Endothelial cell of umbilical vein (primary cell): Measurements from ENCODE around the gene DBNL.
"Not testable (repeated sequence)": the region's sequence is repeated elsewhere in the genome, so short reads cannot be mapped to it uniquely, and the experiment has no call there.

Experiments used
- TF ChIP-seq, protein P1 (sequence below), 2 donors: IDR thresholded peaks; 1 replicate in 1 of 2; 2 replicates in 1 of 2; pipeline ENCODE4 v1.5.1; 2011; ENCODE audit warnings: low read length in 2 of 2, mild to moderate bottlenecking in 2 of 2, moderate library complexity in 2 of 2, control low read depth in 1 of 2, inconsistent platforms in 1 of 2, low read depth in 1 of 2; ENCODE audit not compliant: insufficient read depth in 1 of 2; ENCODE audit errors: extremely low read depth in 1 of 2
- TF ChIP-seq, protein P2 (sequence below): IDR thresholded peaks from 2 replicates; pipeline ENCODE4 v1.6.1; 2011; ENCODE audit not compliant: insufficient read depth, insufficient read length

DNA sequence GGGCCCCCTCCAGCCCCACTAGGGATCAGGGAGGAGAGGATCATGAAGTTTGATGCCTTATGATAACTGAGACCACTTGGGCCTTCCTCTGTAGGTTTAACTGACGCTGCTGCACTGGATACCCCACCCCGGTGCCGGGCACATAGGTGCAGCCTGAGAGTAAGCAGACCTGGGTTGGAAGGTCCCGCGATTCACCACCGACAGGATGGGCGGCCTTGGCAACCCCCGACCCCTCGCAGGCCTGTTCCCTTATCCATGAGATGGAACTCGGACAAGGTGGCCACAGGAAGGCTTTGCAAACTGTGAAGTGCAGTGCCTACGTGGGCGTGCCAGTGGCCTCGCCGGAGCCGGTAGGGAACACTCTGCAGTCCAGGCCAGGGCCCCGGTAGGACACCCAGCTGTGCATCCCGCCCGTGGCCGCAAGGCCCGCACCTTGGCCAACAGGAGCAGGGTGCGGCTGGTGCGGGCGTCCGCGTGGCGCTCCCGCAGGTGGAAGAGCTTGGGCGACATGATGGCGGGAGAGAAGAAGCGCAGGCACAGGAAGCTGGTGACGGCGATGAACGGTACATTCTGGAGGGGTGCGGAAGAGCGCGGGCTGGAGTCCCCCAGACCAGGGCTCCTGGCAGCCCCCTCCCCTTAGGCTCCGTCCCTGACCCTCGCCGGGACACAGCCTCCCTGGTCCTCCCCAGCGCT lies 4.6 kb upstream of the DBNL start:
- TF ChIP-seq, protein P1, sequence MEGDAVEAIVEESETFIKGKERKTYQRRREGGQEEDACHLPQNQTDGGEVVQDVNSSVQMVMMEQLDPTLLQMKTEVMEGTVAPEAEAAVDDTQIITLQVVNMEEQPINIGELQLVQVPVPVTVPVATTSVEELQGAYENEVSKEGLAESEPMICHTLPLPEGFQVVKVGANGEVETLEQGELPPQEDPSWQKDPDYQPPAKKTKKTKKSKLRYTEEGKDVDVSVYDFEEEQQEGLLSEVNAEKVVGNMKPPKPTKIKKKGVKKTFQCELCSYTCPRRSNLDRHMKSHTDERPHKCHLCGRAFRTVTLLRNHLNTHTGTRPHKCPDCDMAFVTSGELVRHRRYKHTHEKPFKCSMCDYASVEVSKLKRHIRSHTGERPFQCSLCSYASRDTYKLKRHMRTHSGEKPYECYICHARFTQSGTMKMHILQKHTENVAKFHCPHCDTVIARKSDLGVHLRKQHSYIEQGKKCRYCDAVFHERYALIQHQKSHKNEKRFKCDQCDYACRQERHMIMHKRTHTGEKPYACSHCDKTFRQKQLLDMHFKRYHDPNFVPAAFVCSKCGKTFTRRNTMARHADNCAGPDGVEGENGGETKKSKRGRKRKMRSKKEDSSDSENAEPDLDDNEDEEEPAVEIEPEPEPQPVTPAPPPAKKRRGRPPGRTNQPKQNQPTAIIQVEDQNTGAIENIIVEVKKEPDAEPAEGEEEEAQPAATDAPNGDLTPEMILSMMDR (IDR thresholded peaks at IDR 0.05; ENCODE audit: extremely low read depth in 1 of 2, insufficient read depth in 1 of 2, low read depth in 1 of 2, low read length in 2 of 2), result not testable (repeated sequence)
- TF ChIP-seq, protein P2, sequence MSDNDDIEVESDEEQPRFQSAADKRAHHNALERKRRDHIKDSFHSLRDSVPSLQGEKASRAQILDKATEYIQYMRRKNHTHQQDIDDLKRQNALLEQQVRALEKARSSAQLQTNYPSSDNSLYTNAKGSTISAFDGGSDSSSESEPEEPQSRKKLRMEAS, result not testable (repeated sequence)
